CD4-positive, alpha-beta T cell treated with Interleukin-6 for 4 hours (primary cell): ENCODE results near the gene CAMSAP3.

ENCODE experiments used
- DNase-seq: peaks from one replicate; pipeline ENCODE4 v3.0.0-alpha.2; 2020; ENCODE audit warnings: mixed read lengths

CAMSAP3 gene

GRCh38 chr19:7579182-7579581, 16.5 kb upstream of the CAMSAP3 start:
- no peak for DNase-seq

DNA sequence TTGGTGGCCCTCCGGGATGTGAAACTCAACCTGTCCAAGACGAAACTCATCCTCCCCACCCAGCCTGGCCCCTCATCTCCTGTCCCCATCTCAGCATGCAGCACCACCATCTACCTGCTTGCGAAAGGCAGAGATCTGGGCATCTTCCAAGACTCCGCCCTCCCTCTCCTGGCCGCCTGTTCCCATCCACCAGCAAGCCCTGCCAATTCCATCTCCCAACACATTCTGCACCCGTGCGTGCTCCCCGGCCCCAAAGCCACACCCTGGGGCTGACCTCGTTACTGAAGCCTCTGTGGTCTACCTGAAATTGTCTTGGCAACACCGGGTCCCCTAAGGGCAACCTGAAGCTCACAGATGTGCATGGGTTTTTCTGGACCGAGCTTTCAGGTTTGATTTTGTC, 13.2 kb upstream of the CAMSAP3 start:
- no peak for DNase-seq

DNA sequence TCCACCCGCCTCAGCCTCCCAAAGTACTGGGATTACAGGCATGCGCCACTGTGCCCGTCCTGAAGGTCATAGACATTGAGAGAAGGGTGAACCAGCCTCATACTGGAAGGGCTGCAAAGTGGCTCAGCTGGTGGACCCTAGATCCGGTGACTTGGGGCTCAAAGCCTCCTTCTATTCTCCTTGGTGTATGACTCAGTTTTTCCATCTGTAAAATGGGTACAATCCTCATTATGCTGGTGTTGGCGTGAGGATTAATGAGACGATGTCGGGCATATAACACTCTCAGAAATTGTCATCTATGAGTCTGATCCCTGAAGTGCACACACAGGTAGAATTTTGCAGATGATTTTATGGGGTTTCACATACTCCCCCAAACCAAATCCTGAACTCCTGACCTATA, 5.8 kb upstream of the CAMSAP3 start:
- DNase-seq = no peak

GRCh38 chr19:7590256-7590655, 5.4 kb upstream of the CAMSAP3 start:
- DNase-seq = no peak

GRCh38 chr19:7596211-7596937, 711 bp downstream of the CAMSAP3 start:
- no peak for DNase-seq

- DNase-seq = no peak
Measured at GRCh38 chr19:7597689-7598088, 2.0 kb downstream of the CAMSAP3 start.

DNA sequence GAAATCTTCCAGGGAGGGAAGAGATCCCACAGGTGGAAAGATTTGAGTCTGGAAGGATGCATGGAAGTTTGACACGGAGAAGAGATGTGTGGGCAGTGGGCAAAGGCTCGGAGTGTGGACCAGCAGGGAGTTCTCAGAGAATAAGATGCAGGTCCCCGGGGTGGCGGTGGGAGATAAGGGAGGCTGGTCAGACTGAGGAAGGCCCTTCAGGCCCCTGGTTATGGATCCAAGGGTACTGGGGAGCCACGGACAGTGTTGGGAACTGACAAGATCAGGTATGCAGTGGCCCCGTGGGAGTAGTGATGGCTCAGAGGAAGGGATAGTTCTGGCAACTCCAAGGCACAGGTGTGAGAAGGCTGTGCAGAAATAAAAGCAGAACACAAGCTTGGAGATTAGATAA, 2.5 kb downstream of the CAMSAP3 start:
- DNase-seq = no peak

DNA sequence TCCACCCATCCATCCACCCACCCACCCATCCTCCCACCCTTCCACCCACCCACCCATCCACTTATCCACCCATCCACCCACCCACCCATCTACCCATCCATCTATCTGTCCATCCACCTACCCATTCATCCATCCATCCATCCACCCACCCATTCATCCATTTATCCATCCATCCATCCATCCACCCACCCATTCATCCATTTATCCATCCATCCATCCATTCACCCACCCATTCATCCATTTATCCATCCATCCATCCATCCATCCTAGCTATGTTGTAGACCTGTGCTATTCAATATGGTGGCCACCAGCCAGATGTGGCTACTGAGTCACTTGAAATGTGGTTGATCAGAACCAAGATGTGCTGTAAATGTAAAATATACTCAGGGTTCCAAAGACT, 5.1 kb downstream of the CAMSAP3 start:
- no peak for DNase-seq

GRCh38 chr19:7602240-7602934, 6.7 kb downstream of the CAMSAP3 start:
- DNase-seq = no peak

GRCh38 chr19:7602935-7603497, 7.4 kb downstream of the CAMSAP3 start:
- DNase-seq = no peak

DNA sequence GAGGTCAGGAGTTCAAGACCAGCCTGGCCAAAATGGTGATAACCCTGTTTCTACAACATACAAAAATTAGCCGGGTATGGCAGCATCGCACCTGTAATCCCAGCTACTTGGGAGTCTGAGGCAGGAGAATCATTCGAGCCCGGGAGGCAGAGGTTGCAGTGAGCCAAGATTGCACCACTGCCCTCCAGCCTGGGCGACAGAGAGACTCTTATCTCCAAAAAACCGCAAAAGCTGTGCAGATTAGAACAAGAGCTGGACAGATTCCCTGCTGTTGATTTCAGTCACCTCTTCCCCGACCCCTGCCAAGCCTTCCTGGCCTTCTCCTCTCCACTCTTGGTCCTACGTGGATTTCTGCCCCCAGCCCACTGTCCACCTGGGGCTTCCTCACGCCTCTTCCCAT, 8.3 kb downstream of the CAMSAP3 start:
- DNase-seq = no peak

DNA sequence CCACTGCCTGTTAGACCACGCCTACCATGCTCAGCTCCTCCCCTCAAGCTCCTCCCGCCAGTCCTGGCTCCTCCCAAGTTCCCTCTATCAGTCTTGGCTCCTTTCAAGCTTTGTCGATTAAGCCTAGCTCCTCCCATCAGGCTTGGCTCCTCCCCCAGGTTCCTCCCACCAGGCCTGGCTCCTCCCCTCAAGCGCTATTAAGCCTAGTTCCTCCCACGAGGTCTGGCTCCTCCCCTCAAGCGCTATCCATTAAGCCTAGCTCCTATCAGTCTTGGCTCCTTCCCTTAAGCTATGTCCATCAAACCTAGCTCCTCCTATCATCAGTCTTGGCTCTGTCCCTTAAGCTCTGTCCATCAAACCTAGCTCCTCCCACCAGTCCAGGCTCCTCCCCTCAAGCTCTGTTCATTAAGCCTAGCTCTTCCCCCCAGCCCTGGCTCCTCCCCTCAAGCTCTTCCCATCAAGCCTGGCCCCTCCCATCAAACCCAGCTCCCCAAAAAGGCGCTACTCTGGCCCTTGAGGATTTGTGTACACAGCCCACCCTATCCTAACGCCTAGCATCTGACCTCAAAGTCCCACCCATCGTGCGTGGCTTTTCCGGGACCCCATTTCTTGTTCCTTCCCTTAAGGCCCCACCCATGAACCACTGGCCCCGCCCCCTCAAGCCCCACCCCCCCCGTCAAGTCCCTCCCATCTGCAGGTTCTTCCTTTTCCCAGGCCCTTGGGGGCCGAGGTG, 10.0 kb downstream of the CAMSAP3 start:
- no peak for DNase-seq

- DNase-seq = no peak
Measured at GRCh38 chr19:7606289-7606688, 10.6 kb downstream of the CAMSAP3 start.

GRCh38 chr19:7607212-7607873, 11.7 kb downstream of the CAMSAP3 start:
- DNase-seq = no peak

DNA sequence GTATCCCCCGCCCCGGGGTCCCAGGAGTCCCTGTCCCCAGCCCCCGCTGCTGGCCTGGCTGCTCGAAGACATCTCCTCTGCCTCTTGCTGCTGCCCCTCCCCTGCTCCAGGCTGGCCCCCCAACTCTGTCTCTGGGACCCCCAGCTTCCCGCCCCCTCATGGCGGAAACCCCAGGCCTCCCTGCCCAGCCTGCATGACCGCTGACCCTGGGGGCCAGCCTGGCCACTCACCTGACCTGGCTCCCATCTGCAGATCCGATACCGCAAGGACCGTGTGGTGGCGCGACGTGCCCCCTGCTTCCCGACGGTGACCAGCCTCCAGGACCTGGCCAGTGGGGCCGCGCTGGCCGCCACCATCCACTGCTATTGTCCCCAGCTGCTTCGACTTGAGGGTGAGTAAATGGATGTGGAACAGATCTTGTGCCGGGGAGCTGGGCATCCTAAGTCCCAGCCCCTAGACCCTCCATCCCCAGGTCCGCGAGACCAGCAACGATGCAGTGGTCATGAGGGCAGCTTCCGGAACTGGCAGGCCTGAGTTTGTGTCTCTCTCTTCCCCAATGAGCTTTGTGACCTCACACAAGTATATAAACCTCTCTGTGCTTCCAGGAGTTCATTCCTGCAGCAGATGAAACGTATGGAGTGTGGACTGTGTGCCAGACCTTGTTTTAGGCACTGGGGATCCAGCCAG, 12.4 kb downstream of the CAMSAP3 start:
- no peak for DNase-seq

DNA sequence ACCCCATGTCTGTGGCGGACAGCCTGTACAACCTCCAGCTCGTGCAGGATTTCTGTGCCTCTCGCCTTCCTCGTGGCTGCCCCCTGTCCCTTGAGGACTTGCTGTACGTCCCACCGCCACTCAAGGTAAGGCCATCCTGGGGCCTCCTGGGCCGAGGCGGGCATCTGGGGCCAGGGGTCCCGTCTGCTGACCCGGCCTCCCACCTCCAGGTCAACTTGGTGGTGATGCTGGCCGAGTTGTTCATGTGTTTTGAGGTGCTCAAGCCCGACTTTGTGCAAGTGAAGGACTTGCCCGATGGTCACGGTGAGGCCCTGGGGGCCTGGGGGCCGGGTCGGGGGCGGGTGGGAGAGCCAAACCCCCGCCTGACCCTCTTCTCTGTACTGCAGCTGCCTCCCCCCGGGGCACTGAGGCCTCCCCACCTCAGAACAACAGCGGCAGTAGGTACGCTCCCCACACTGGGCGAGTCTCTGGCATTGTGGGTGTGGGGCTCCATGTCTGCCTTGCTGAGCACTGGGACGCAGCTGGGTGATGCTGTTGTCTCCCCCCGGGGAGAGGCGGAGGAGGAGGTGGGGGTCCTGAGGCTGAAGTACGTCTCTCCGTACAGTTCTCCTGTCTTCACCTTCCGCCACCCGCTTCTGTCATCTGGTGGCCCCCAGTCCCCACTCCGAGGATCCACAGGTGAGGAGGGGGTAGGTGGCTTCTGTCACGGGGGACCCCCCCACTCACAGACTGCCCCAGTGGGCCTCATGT, 15.0 kb downstream of the CAMSAP3 start:
- DNase-seq = no peak

DNA sequence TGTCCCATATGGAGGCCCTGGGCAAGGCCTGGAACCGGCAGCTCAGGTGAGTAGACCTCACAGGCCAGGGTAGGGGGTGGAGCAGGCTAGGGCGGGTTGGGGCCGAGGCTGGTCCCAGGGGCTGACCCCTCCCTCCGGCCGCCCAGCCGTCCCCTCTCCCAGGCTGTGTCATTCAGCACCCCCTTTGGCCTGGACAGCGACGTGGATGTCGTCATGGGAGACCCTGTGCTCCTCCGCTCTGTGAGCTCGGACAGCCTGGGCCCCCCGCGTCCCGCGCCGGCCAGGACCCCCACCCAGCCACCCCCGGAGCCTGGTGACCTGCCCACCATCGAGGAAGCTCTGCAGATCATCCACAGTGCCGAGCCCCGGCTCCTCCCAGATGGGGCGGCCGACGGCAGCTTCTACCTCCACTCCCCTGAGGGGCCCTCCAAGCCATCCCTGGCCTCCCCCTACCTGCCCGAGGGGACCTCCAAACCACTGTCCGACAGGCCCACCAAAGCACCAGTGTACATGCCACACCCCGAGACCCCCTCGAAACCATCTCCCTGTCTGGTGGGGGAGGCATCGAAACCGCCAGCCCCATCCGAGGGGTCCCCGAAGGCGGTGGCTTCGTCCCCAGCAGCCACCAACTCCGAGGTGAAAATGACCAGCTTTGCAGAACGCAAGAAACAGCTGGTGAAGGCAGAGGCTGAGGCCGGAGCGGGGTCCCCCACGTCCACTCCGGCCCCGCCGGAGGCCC, 16.0 kb downstream of the CAMSAP3 start:
- no peak for DNase-seq

- DNase-seq = no peak
Measured at GRCh38 chr19:7612282-7613274, 16.9 kb downstream of the CAMSAP3 start.

DNA sequence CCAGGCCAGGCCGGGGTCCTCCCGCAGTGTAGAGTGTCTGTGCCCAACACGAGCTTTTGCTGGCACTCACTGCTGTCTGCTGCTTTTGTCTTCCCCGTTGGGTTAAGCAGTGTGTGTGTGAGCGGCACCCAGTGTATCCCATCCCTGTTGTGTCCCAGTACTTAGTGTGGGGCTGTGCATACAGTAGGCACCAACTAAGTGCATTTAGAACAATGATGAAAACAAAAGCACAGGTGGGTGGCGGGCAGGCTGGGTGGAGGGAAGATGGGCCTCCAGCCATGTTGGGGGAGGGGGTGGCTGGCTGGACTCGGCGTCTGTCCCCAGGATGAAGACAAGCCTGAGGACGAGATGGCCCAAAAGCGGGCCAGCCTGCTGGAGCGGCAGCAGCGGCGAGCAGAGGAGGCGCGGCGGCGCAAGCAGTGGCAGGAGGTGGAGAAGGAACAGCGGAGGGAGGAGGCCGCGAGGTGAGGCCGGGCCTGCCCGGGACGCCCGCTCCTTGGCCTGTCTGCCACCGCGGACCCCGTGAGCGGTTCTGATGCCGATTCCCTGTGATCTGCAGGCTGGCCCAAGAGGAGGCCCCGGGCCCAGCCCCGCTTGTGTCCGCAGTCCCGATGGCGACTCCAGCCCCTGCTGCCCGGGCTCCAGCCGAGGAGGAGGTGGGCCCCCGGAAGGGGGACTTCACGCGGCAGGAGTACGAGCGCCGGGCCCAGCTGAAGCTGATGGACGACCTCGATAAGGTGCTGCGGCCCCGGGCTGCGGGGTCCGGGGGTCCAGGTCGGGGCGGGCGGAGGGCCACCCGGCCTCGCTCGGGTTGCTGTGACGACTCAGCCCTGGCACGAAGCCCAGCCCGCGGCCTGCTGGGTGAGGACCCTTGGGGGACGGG, 19.4 kb downstream of the CAMSAP3 start:
- no peak for DNase-seq
